GM19438 (cell line): ENCODE measurements around the gene EIF2A.
"Not testable (repeated sequence)": the region's sequence is repeated elsewhere in the genome, so short reads cannot be mapped to it uniquely, and the experiment has no call there.

Experiments
- ATAC-seq: cut with Tn5 transposase; IDR thresholded peaks from one replicate; pipeline ENCODE4 v1.9.1; 2021; ENCODE audit warnings: low read depth; ENCODE audit not compliant: unreplicated experiment

The EIF2A gene

GRCh38 chr3:150546226-150547044, at the start of gene EIF2A, which contains the start of gene SERP1:
Gene EIF2A (plus strand): TSS chr3:150546787. CDS start chr3:150546803, 16 bp downstream.
Gene SERP1 (minus strand): TSS chr3:150546496. CDS start chr3:150546135, 361 bp downstream.
- peak; percentile 91 for ATAC-seq

GRCh38 chr3:150497956-150498355, 48.6 kb upstream of the EIF2A start:
- no peak for ATAC-seq

DNA sequence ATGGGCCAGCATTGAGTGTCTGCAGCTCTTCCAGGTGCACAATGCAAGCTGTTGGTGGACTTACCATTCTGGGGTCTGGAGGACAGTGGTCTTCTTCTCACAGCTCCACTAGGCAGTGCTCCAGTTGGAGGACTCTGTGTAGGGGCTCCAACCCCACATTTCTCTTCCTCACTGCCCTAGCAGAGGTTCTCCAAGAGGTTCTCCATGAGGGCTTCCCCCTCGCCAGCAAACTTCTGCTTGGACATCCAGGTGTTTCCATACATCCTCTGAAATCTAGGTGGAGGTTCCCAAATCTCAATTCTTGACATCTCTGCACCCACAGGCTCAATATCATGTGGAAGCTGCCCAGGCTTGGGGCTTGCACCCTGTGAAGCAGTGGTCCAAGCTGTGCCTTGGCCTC, 45.6 kb upstream of the EIF2A start:
- not testable (repeated sequence) for ATAC-seq

- no peak for ATAC-seq
Measured at GRCh38 chr3:150503402-150504099, 43.0 kb upstream of the EIF2A start.

DNA sequence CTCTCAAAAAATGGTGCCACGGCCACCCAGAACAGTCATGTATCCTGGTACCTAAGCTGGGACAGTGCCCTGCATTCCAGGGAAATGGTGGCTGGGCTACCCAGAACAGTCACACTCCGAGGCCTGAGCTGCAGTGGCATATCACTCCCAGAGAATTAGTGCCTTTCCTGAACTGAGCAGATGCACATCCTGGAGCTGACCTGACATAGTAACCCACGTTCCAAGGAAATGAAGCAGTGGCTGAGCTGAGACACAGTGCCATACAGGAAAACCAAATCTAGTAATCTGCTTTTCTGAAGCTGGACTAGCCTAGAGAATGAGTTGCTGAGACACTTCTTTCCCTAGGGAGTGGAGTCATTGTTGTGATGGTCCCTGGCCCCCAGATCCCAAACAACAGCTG, 42.1 kb upstream of the EIF2A start:
- ATAC-seq = no peak

DNA sequence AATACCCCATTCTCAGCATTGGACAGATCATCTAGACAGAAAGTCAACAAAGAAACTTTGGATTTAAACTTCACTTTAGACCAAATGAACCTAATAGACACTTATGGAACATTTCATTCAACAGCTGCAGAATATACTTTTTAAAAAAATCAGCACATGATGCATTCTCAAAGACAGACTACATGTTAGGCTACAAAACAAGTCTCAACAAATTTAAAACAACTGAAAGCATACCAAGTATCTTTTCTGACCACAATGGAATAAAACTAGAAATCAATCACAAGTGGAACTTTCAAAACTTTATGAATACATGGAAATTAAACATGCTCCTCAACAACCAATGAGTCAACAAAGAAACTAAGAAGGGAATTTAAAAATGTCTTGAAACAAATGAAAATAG, 38.2 kb upstream of the EIF2A start:
- no peak for ATAC-seq

GRCh38 chr3:150509780-150510179, 36.8 kb upstream of the EIF2A start:
- no peak for ATAC-seq

DNA sequence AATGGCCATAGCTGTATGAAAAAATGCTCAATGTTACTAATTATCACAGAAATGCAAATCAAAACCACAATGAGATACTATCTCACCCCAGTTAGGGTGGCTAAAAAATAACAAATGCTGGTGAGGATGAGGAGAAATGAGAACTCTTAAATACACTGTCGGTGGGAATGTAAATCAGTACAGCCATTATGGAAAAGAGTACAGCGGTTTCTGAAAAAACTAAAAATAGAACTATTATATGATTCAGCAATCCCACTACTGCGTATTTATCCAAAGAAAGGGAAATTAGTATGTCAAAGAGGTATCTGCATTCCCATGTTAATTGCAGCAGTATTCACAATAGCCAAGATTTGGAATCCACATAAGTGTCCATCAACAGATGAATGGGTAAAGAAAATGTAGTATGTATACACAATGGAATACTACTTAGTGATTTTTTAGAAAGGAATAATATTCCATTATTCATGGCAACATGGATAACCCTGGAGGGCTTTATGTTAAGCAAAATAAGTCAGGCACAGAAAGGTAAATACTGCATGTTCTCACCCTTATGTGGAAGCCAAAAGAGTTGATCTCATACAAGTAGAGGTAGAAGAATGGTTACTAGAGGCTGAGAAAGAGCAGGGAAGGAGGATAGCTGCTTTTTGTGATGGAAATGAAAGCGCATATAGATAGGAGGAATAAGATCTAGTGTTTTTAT, 35.3 kb upstream of the EIF2A start:
- ATAC-seq = no peak

GRCh38 chr3:150515210-150515609, 31.4 kb upstream of the EIF2A start:
- no peak for ATAC-seq

- no peak for ATAC-seq
Measured at GRCh38 chr3:150519026-150519425, 27.6 kb upstream of the EIF2A start.

DNA sequence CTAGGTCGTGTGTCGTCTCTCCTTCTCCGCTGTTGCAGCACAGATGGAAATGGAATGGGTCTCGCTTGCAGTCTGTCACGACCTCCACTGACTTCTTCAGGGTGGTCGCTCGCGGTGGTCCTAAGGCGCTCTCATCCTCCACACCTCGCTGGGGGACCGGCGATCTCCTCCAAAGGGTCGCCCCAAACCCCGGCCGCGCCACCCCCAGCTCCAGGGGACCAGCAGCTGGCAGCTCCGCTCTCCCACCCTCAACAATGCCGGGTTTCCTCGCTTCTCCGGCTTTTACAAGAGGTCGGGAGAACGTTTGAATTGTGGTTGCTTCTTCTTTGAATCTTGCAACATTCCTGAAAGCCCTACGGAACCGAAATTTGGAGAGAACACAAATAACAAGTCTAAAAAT, 26.2 kb upstream of the EIF2A start:
- ATAC-seq = no peak

DNA sequence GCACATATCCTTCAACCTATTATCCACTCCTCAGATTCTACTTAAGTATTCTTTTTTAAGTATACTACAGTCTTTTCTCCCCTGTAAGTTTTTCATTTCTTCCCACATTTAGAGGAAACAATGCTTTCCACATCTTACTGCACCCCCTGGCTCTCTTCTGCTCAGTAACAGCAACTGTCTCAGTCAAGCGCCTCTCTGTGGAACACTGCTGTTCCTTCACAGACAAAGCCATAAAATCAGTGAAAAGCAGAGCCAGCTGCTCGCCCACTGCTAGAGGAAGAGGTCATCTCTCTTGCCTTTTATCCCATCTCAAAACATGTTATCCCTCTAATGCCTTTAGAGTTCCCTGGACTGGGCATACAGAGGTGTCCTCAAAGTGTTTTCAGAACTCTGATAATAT, 25.1 kb upstream of the EIF2A start:
- no peak for ATAC-seq

GRCh38 chr3:150523538-150523937, 23.0 kb upstream of the EIF2A start:
- ATAC-seq = no peak

DNA sequence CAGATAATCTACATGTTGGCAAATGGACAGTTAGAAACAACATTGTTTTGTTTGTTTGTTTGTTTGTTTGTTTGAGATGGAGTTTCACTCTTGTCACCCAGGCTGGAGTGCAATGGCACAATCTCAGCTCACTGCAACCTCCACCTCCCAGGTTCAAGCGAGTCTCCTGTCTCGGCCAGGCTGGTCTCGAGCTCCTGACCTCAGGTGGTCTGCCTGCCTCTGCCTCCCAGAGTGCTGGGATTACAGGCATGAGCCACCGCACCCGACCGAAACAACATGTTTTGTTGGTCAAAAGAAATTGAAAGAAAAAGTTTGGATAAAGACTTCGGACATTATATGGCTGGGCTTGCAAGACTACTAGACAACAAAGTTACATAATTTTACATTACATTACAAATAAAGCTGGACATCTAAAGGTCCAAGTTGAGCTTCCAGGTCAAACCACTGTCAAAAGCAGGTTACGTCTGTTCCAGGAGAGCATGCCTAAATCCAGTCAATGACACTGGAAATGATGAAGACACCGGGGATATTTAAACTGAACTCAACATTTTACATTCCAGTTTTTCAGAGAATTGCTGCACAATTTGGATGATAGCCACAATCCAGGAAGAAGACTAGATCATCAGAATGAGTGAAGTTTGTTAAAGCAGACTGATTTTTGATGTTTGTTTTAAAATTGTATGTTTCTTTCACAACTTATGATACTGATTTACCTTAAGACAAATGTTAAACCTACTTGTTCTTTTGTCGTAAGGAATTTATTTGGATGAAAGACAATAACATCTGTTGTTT, 18.9 kb upstream of the EIF2A start:
- no peak for ATAC-seq

DNA sequence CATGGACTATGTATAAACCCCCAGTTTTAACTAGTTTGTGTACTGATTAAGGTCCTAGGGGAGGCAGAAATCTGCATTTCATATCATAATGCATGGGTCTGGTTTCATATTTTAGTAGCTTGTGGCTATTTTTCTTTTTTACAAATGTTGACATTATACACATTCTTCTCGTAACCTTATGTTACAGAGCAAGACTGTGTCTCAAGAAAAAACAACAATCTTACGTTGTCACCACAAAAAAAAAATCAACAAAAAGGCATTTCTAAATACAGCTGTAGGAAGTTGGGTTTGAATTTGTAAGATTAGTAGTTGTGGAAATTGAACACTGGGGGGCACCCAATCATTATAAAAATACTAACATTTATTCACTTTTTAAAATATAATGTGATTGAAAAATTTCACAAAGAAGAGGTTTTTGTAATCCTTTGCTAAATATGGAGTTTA, 18.2 kb upstream of the EIF2A start:
- no peak for ATAC-seq

GRCh38 chr3:150531775-150532174, 14.8 kb upstream of the EIF2A start:
- ATAC-seq = no peak

DNA sequence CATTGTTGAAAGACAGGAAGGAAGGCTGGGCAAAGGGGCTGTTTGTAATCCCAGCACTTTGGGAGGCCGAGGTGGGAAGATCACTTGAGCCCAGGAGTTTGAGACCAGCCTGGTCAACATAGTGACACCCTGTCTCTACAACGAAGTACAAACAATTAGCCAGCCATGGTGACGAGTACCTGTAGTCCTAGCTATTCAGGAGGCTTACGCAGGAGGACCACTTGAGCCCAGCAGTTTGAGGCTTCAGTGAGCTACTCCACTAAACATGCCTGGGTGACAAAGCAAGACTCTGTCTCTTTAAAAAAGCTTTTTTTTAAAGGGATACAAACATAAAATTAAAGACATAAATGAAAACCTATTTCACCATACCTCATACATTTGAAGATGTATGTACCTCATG, 11.4 kb upstream of the EIF2A start:
- no peak for ATAC-seq

DNA sequence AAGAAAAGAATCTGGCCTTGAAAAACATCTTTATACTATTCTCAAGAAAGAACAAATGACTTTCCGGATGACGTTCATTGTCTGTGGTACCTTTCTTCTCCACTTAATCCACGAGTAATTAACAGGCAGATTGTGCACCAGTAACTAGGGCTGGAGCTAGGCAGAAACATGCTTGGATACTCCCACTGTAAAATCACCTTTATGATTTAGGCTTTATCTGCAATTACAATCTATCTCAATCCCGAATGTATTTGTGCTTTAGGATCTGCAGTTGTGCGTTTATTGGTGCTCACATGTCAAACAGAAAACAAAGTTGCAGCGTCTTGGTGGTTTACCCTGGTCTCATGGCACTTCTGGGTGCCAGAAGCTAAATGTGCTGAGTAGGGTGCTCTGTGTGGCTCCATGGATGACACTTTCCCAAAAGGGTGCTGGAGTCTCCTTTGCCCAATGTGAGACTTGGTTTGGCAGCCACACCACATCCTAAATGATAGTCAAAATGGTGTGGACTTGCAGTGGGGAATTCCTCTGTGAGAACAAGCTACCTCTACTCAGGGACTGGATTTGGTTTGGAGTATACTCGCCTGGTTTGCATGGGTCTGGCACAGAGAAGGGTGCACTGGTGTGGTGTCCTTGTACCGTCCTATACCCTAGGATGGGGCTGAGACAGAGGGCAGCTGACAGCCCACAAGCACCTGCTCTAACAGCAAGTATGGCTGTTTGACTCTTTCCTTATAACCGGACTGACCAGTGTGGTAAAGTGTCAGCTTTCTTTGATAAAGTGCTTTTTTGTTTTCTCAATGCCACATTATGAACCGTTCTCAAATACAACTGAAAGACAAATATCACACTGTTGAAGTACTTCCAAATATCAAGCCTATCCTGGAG, 8.0 kb upstream of the EIF2A start:
- ATAC-seq = no peak

GRCh38 chr3:150540297-150540696, 6.3 kb upstream of the EIF2A start:
- no peak for ATAC-seq
